Esophagus muscularis mucosa (tissue), 4 donors: Measurements from ENCODE around the gene KLHL29.

Experiments used
- CTCF ChIP-seq, 3 experiments: fragments of 200-600 bp in 2 of 3; fragments of 450-650 bp in 1 of 3; sonication (generic) in 2 of 3; IDR thresholded peaks; one replicate each; pipeline ENCODE4 v1.5.1; 2017 to 2019; ENCODE audit warnings: antibody characterized with exemption in 3 of 3, mild to moderate bottlenecking in 2 of 3, moderate library complexity in 1 of 3
- EP300 ChIP-seq: sonication (generic); formaldehyde crosslinking; IDR thresholded peaks from one replicate; pipeline ENCODE4 v1.6.1; 2017; ENCODE audit warnings: antibody characterized with exemption
- POLR2A ChIP-seq: fragments of 450-650 bp; IDR thresholded peaks from one replicate; pipeline ENCODE4 v1.6.1; 2017; ENCODE audit warnings: antibody characterized with exemption, moderate library complexity, mild to moderate bottlenecking, low read depth

- no peak for TF ChIP-seq CTCF (IDR thresholded peaks at IDR 0.05)
- TF ChIP-seq POLR2A: no peak
- TF ChIP-seq EP300: no peak
Observed at GRCh38 chr2:23457990-23458682, 73.2 kb downstream of the KLHL29 start.
